ENCODE data around the gene MFSD12. TPM values are rescaled to one million over a fixed set of nuclear protein-coding genes. Genes with fewer than 3 reads are reported as not detected.

The MFSD12 gene
- total RNA-seq, 4 donors from 2014 or later, result 28.5 to 56.1 (median 34.1) TPM

DNA sequence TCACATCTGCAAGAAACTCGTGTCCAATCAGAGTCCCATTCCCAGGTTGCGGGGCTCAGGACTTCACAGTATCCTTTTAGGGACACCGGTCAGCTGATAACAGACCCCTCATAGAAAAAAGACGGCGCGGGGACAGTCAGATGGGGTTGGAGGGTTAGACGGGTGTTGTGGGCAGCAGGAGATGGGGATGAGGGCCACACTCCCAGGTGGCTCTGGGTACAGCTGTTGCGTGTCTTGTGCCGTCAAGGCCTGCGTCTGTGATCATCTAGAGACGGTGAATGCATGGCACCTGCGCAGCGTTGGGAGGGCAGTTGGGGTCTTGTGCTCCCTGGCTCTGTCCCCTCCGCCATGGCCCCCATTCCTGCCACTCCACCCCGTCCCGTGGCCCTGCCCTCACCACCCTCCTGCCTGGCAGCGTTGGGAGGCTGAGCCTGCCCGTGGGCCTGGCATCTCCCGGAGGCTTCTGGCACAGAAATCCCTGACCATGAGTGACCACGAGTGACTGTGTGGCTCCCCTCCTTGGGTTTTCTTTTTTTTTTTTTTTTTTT lies 32.4 kb downstream of the MFSD12 start:
- TF ChIP-seq, protein P1, sequence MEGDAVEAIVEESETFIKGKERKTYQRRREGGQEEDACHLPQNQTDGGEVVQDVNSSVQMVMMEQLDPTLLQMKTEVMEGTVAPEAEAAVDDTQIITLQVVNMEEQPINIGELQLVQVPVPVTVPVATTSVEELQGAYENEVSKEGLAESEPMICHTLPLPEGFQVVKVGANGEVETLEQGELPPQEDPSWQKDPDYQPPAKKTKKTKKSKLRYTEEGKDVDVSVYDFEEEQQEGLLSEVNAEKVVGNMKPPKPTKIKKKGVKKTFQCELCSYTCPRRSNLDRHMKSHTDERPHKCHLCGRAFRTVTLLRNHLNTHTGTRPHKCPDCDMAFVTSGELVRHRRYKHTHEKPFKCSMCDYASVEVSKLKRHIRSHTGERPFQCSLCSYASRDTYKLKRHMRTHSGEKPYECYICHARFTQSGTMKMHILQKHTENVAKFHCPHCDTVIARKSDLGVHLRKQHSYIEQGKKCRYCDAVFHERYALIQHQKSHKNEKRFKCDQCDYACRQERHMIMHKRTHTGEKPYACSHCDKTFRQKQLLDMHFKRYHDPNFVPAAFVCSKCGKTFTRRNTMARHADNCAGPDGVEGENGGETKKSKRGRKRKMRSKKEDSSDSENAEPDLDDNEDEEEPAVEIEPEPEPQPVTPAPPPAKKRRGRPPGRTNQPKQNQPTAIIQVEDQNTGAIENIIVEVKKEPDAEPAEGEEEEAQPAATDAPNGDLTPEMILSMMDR (IDR thresholded peaks at IDR 0.05; ENCODE audit: low read depth), result no peak

DNA sequence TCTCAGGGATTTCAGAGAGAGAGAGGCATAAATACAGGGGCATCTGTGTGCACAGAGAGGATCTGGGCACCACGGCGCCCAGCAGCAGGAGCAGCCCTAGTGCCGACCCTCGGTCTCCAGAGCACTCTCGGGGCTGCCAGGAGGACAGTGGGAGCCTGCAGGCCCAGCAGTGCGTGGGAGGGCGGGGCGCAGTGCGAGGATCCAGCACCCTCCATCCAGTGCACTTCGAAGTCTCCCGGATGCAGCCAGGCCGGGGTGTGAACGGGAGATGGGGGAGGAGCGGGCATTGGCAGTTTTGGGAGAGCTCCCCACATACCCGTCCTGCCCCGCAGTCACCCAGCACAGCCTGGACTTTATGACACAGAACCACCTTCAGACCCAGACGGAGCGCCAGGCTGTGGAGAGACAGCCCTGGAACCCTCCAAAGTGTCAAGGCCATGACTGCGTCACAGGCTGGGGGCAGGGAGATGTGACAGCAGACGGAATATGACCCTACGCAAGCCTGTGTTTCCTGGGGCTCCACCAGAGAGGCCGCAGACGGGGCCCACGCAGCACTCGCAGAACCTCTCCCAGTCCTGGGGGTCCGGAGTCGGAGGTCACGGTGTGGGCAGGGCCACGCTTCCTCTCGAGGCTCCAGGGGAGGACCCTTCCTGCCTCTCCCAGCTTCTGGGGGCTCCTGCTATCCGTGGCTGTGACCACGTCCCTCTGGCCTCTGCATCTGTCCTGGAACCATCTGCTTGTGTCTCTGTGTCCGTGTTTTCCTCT lies 33.1 kb downstream of the MFSD12 start:
- TF ChIP-seq, protein P1 (IDR thresholded peaks at IDR 0.05; ENCODE audit: low read depth), result no peak

DNA sequence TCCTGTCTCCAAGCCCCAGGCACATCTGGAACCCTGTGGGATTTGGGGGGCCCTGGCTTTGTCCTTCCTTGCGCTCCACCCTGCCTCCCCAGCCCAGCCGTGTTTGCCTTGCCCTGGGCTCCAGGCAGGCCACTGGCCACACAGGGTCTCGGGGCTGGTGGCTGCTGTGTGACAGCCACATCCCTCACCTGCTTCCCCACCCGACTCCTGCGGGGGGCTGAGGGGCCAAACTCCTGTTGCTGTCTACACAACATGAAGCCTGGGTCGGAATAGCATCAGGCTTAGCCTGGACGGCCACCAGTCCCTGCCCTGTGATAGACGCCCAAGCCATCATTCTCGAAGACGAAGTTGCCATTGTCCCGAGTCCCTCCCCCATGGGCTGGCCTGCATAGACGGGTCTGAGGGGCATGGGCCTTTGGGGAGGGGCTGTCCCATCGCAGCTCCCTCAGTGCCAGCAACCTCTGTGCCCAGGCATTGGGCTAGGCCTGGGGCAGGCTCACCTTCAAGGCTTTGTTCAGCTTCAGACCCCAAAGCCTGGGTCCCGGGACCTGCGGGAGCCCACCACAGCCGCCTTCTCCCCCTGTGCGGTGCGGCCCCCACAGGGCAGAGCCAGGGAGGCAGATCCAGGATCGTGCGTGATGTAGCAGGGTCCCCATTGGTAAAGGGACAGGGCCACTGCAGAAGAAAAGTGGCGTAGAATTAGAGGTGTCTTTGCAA lies 33.9 kb downstream of the MFSD12 start:
- TF ChIP-seq, protein P1 (IDR thresholded peaks at IDR 0.05; ENCODE audit: low read depth), result no peak

DNA sequence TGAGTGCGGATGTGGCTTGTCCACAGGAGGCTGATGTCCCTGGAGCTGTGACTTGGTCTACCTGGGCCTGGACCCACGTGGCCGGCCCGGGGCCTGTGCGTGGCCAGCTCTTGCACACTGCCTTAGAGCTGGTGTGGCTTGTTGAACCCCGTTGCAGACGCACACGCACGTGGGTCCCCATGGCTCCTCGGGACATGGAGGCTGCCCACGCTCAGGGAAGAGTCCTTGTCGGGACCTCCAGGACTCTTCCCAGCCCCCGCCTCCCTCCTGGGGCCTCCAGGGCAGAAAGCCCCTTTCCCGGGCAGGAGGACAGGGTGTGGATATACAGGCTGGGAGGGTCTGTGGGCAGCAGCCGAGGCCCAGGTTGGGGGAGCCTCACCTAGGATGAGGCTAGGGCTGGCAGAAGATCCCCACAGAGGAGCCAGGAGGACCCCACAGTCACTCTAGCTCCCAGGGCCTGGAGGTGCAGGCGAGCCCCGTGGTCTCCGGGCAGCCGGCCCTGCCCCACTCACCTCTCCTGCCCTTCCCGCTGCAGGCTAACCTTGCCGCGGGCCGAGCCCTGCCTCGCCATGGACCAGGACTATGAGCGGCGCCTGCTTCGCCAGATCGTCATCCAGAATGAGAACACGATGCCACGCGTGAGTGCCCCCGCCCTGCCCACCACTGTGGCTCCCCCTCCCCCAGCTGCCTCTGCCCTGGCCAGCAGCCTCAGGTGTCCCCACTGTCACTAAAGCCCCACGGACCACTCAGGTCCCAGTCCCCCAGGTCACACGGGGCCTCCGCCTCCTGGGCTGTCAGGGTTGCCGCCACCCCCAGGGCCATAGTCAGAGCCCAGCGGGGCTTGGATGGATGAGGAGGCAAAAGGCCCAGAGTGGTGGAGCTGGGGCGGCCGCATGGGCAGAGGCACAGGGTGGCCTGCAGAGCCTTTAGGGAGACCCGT lies 34.7 kb downstream of the MFSD12 start:
- TF ChIP-seq, protein P1 (IDR thresholded peaks at IDR 0.05; ENCODE audit: low read depth), result no peak

DNA sequence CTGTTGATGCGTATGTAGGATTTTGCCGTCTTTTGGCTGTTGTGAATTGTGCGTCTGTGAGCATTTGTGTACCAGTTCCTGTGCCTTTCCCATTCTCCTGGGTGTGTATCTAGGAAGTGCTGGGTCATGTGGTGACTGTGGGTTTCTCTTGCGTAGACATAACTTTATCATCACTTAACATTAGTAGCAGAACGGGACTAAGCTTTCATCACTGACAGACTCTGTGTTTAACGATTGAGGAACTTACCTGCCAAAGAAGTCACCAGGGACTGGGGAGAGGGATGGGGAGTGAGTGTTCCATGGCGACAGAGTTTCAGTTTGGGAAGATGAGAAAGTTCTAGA lies 36.3 kb downstream of the MFSD12 start:
- TF ChIP-seq, protein P1 (IDR thresholded peaks at IDR 0.05; ENCODE audit: low read depth), result no peak

DNA sequence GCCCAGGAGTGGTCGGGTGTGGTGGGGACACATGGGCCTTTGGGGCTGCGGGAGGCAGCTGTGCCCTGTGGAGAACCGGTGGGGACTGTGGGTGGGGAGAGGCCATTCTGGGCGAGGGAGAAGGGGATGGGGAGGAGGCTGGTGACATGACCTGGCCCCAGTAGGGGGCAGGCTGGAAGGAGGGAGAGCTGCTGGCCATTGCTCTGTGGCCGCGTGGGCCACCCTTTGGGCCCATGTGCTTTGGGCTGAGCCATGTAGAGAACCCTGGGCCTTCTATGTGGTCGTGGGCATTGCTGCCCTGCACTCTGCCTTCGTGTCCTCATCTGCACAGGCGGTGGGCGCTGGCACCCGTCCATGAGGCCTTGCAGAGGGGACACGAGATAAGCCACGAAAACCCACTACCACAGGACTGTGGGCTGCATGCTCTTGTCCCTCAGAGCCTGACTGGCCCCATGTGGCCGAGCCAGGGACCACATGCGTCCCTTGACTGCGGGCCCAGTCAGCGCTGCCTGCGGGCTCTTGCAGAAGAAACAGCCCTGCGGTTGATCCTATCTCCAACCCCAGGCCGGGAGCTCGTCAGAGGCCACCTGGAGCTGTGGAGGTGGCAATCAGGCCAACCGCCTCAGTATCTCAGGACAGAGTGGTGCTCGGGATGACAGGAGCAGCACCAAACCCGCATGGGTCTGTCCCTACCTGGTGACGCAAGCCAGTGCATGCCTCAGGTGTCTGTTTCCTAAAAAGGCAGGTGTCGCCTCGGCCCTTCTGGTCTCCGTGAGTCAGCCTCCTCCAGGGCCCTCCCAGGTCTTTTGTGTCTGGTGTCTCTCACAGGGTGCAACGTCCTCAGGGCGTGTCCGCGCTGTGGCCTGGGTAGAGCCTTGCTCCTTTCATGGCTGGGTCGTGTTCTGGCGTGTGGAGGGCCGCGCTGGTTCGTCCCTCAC lies 37.0 kb downstream of the MFSD12 start:
- TF ChIP-seq, protein P1 (IDR thresholded peaks at IDR 0.05; ENCODE audit: low read depth), result no peak
